Neural cell (in vitro differentiated cells): ENCODE measurements around the gene RHBDF2. TPM values are rescaled to one million over a fixed set of nuclear protein-coding genes. Genes with fewer than 3 reads are reported as not detected.
A peak's percentile ranks its signal among the peaks of the same experiment; 100 is the strongest.

ENCODE experiments used
- H2AFZ ChIP-seq: fragments of 200-600, 300-800 bp; sonication (generic), shearing (Covaris generic); 2 replicates; pipeline ENCODE4 v1.6.0; 2014; ENCODE audit warnings: low read depth, mild to moderate bottlenecking, antibody characterized with exemption, low read length, moderate library complexity
- H3F3A ChIP-seq: fragments of 200-600 bp; shearing (Covaris generic); 2 replicates; pipeline ENCODE4 v1.6.1; 2016; ENCODE audit warnings: mild to moderate bottlenecking, moderate library complexity, mixed read lengths, antibody characterized with exemption, low read length; ENCODE audit not compliant: insufficient read depth, poor library complexity, severe bottlenecking
- H3K27ac ChIP-seq: fragments of 200-600, 300-800 bp; sonication (generic), shearing (Covaris generic); 2 replicates; pipeline ENCODE4 v1.5.1; 2014; ENCODE audit warnings: mild to moderate bottlenecking, low read length, moderate library complexity
- H3K27me3 ChIP-seq: fragments of 300-800, 200-600 bp; sonication (generic), shearing (Covaris generic); 2 replicates; pipeline ENCODE4 v1.6.0; 2014; ENCODE audit warnings: mild to moderate bottlenecking, low read depth, low read length, moderate library complexity; ENCODE audit not compliant: insufficient read depth
- H3K36me3 ChIP-seq: fragments of 300-800, 200-600 bp; sonication (generic), shearing (Covaris generic); 2 replicates; pipeline ENCODE4 v1.5.1; 2014; ENCODE audit warnings: mild to moderate bottlenecking, antibody characterized with exemption, low read length, moderate library complexity; ENCODE audit not compliant: insufficient read depth
- H3K4me2 ChIP-seq: fragments of 300-800, 200-600 bp; sonication (generic), shearing (Covaris generic); 2 replicates; pipeline ENCODE4 v1.6.0; 2014; ENCODE audit warnings: mild to moderate bottlenecking, low read length
- H3K4me3 ChIP-seq: fragments of 300-800, 200-600 bp; sonication (generic), shearing (Covaris generic); 2 replicates; pipeline ENCODE4 v1.5.1; 2014; ENCODE audit warnings: mild to moderate bottlenecking, low read length, moderate library complexity
- H3K79me2 ChIP-seq: fragments of 200-600 bp; shearing (Covaris generic); replicated peaks from 2 replicates; pipeline ENCODE4 v1.6.0; 2014; ENCODE audit warnings: mild to moderate bottlenecking, low read length, moderate library complexity; ENCODE audit not compliant: insufficient read depth
- H3K9ac ChIP-seq: fragments of 300-800, 200-600 bp; sonication (generic), shearing (Covaris generic); 2 replicates; pipeline ENCODE4 v1.6.1; 2016; ENCODE audit warnings: mild to moderate bottlenecking, low read length, mixed read lengths
- H3K9me2 ChIP-seq: fragments of 200-600 bp; shearing (Covaris generic); 2 replicates; pipeline ENCODE4 v1.6.1; 2016; ENCODE audit warnings: mild to moderate bottlenecking, low read length, mixed read lengths; ENCODE audit not compliant: insufficient read depth
- H3K9me3 ChIP-seq: fragments of 200-600, 300-800 bp; sonication (generic), shearing (Covaris generic); 2 replicates; pipeline ENCODE4 v1.6.1; 2016; ENCODE audit warnings: mild to moderate bottlenecking, mixed run types, low read length, moderate library complexity, mixed read lengths
- H4K20me1 ChIP-seq: fragments of 200-600 bp; shearing (Covaris generic); 2 replicates; pipeline ENCODE4 v1.6.1; 2016; ENCODE audit warnings: mild to moderate bottlenecking, mixed run types; ENCODE audit not compliant: insufficient read depth
- CTCF ChIP-seq: fragments of 450-650 bp; IDR thresholded peaks from 2 replicates; pipeline ENCODE4 v1.5.1; 2014; ENCODE audit warnings: antibody characterized with exemption, mild to moderate bottlenecking, moderate library complexity; ENCODE audit not compliant: poor library complexity, severe bottlenecking
- EP300 ChIP-seq: fragments of 450-650 bp; conservative IDR thresholded peaks from 2 replicates; pipeline ENCODE4 v1.6.1; 2014; ENCODE audit warnings: antibody characterized with exemption, mild to moderate bottlenecking, moderate library complexity; ENCODE audit not compliant: poor library complexity, severe bottlenecking
- EZH2 ChIP-seq: fragments of 200-600, 300-800 bp; shearing (Covaris generic), sonication (generic); IDR thresholded peaks from 2 replicates; pipeline ENCODE4 v1.6.1; 2014; ENCODE audit warnings: antibody characterized with exemption, low read length, borderline replicate concordance, mild to moderate bottlenecking; ENCODE audit not compliant: insufficient read depth, poor library complexity, severe bottlenecking
- MXI1 ChIP-seq: fragments of 450-650 bp; conservative IDR thresholded peaks from 2 replicates; pipeline ENCODE4 v1.6.1; 2014; ENCODE audit warnings: antibody characterized with exemption, mild to moderate bottlenecking; ENCODE audit not compliant: poor library complexity, severe bottlenecking
- POLR2AphosphoS5 ChIP-seq: IDR thresholded peaks from 2 replicates; pipeline ENCODE4 v1.6.1; 2012
- RAD21 ChIP-seq: fragments of 450-650 bp; conservative IDR thresholded peaks from 2 replicates; pipeline ENCODE4 v1.6.1; 2014; ENCODE audit warnings: antibody characterized with exemption, mild to moderate bottlenecking, moderate library complexity
- REST ChIP-seq: IDR thresholded peaks from 2 replicates; pipeline ENCODE4 v1.6.1; 2012; ENCODE audit warnings: borderline replicate concordance
- SMC3 ChIP-seq: fragments of 450-650 bp; conservative IDR thresholded peaks from 2 replicates; pipeline ENCODE4 v1.6.1; 2014; ENCODE audit warnings: antibody characterized with exemption, mild to moderate bottlenecking, moderate library complexity; ENCODE audit not compliant: poor library complexity
- TAF1 ChIP-seq: IDR thresholded peaks from 2 replicates; pipeline ENCODE4 v1.6.1; 2012; ENCODE audit warnings: low read depth
- polyA plus RNA-seq: library from polyadenylated mRNA; depleted of rRNA; stranded (reverse); fragments of >200 nt; gene quantifications from 2 replicates; pipeline ENCODE4 v1.2.3, GENCODE V29; 2014

Gene RHBDF2
- polyA plus RNA-seq, 1 donor from 2014 or later = not detected

- no peak overlapping the region for H3K9ac ChIP-seq
- H3K4me3 ChIP-seq = peak overlapping the region; percentile 90
- H3K9me3 ChIP-seq = no peaks in the 10 kb centered on the region
- H3F3A ChIP-seq = no peaks in the 10 kb centered on the region
- H2AFZ ChIP-seq = peak overlapping the region; percentile 27
- H3K36me3 ChIP-seq = no peaks in the 10 kb centered on the region
- H3K27me3 ChIP-seq = no peaks in the 10 kb centered on the region
- peaks cover 40% of the 10 kb centered on the region for H3K79me2 ChIP-seq
- TF ChIP-seq EP300 = no peak
- TF ChIP-seq CTCF = no peak
- H4K20me1 ChIP-seq = no peaks in the 10 kb centered on the region
- no peak overlapping the region for H3K4me2 ChIP-seq
- no peaks in the 10 kb centered on the region for H3K9me2 ChIP-seq
- H3K27ac ChIP-seq = peak overlapping the region; percentile 44
Measured at GRCh38 chr17:76453431-76453743, 47.8 kb downstream of the RHBDF2 start.

- Histone ChIP-seq H3K79me2 (peaks cover 45% of the 10 kb centered on the region), H3K9me2 (no peaks in the 10 kb centered on the region), H3K9ac (peak within 1 kb of the TSS; percentile 91), H3K36me3 (no peaks in the 10 kb centered on the region), H3K4me3 (peak within 1 kb of the TSS; percentile 90), H3K27me3 (no peaks in the 10 kb centered on the region), H3K9me3 (no peaks in the 10 kb centered on the region), H2AFZ (peak within 1 kb of the TSS; percentile 27), H4K20me1 (peaks cover 3% of the 10 kb centered on the region), H3K4me2 (peak within 1 kb of the TSS; percentile 93), H3K27ac (peak within 1 kb of the TSS; percentile 80), H3F3A (no peaks in the 10 kb centered on the region)
- TF ChIP-seq MXI1 = peak; percentile 87
- peak; percentile 90 for TF ChIP-seq TAF1
- no peak for TF ChIP-seq EZH2
- peak; percentile 93 for TF ChIP-seq POLR2AphosphoS5
- TF ChIP-seq EP300 = peak; percentile 73
- peak; percentile 95 for TF ChIP-seq CTCF
- peak; percentile 73 for TF ChIP-seq REST
- peak; percentile 43 for TF ChIP-seq SMC3
- peak; percentile 40 for TF ChIP-seq RAD21
Measured at GRCh38 chr17:76452660-76453430, 48.4 kb downstream of the RHBDF2 start, which contains the start of gene UBE2O. Gene UBE2O (minus strand): TSS chr17:76453152. CDS start chr17:76453141, 11 bp downstream.
